Mesendoderm (in vitro differentiated cells): ENCODE measurements around the gene ATAD1.
"Not testable (repeated sequence)": the region's sequence is repeated elsewhere in the genome, so short reads cannot be mapped to it uniquely, and the experiment has no call there.

Experiments used
- DNase-seq: peaks from one replicate; pipeline ENCODE4 v3.0.0; 2013
- H2AK5ac ChIP-seq: 2 replicates; pipeline ENCODE4 v1.6.1; 2013; ENCODE audit warnings: low read length, inconsistent platforms
- H2BK120ac ChIP-seq: 2 replicates; pipeline ENCODE4 v1.6.1; 2013; ENCODE audit warnings: low read depth, mild to moderate bottlenecking, low read length, moderate library complexity, mixed read lengths
- H2BK15ac ChIP-seq: replicated peaks from 2 replicates; pipeline ENCODE4 v1.6.1; 2013; ENCODE audit warnings: low read depth, mild to moderate bottlenecking, moderate library complexity
- H2BK5ac ChIP-seq: 2 replicates; pipeline ENCODE4 v1.6.1; 2013; ENCODE audit warnings: low read length, inconsistent platforms
- H3K18ac ChIP-seq: 2 replicates; pipeline ENCODE4 v1.6.1; 2013; ENCODE audit warnings: mild to moderate bottlenecking, low read length, mixed read lengths
- H3K23ac ChIP-seq: one replicate; pipeline ENCODE4 v1.6.1; 2013; ENCODE audit warnings: low read length
- H3K27ac ChIP-seq: 2 replicates; pipeline ENCODE4 v1.5.1; 2013; ENCODE audit warnings: low read depth, mild to moderate bottlenecking, inconsistent platforms, low read length, moderate library complexity
- H3K27me3 ChIP-seq: 2 replicates; pipeline ENCODE4 v1.6.1; 2013; ENCODE audit warnings: low read length, control low read depth, mild to moderate bottlenecking, inconsistent platforms; ENCODE audit not compliant: insufficient read depth, poor library complexity
- H3K36me3 ChIP-seq: 2 replicates; pipeline ENCODE4 v1.6.1; 2013; ENCODE audit warnings: low read length, inconsistent platforms; ENCODE audit not compliant: control insufficient read depth, insufficient read depth
- H3K4ac ChIP-seq: one replicate; pipeline ENCODE4 v1.6.1; 2013; ENCODE audit warnings: low read depth, mild to moderate bottlenecking, low read length, moderate library complexity
- H3K4me1 ChIP-seq: 2 replicates; pipeline ENCODE4 v1.6.1; 2013; ENCODE audit warnings: low read depth, low read length, inconsistent platforms; ENCODE audit not compliant: control insufficient read depth
- H3K4me2 ChIP-seq: 2 replicates; pipeline ENCODE4 v1.6.1; 2013; ENCODE audit warnings: low read length
- H3K4me3 ChIP-seq: 2 replicates; pipeline ENCODE4 v1.5.1; 2013; ENCODE audit warnings: mild to moderate bottlenecking, low read length
- H3K56ac ChIP-seq: one replicate; pipeline ENCODE4 v1.6.1; 2013; ENCODE audit warnings: low read length
- H3K79me1 ChIP-seq: 2 replicates; pipeline ENCODE4 v1.6.1; 2013; ENCODE audit warnings: low read length, inconsistent platforms
- H3K79me2 ChIP-seq: 2 replicates; pipeline ENCODE4 v1.6.1; 2013; ENCODE audit warnings: mild to moderate bottlenecking, low read length; ENCODE audit not compliant: control insufficient read depth, insufficient read depth
- H3K9ac ChIP-seq: 2 replicates; pipeline ENCODE4 v1.6.1; 2013; ENCODE audit warnings: low read length, inconsistent platforms
- H4K5ac ChIP-seq: one replicate; pipeline ENCODE4 v1.6.1; 2013; ENCODE audit warnings: low read length
- H4K8ac ChIP-seq: one replicate; pipeline ENCODE4 v1.6.1; 2013; ENCODE audit warnings: low read depth, mild to moderate bottlenecking, control low read depth, low read length, moderate library complexity
- WGBS: extraction: QIAGEN DNeasy Blood & Tissue Kit; methylation state at CpG from one replicate; pipeline ENCODE4 v1.1.7; 2013; ENCODE audit warnings: low lambda C conversion rate, missing lambda C conversion rate; ENCODE audit not compliant: insufficient coverage; ENCODE audit errors: extremely low coverage; 5-methylcytosine and 5-hydroxymethylcytosine counted together

The ATAD1 gene

GRCh38 chr10:87752566-87752965, 65.5 kb downstream of the ATAD1 start:
- Histone ChIP-seq H3K23ac (no peak overlapping the region), H3K79me1 (no peaks in the 10 kb centered on the region), H2BK5ac (no peak overlapping the region), H2BK15ac (no peak overlapping the region), H3K4me2 (no peak overlapping the region), H4K8ac (no peak overlapping the region), H3K79me2 (no peaks in the 10 kb centered on the region), H3K36me3 (no peaks in the 10 kb centered on the region), H3K18ac (no peak overlapping the region), H3K27ac (no peak overlapping the region), H2AK5ac (no peak overlapping the region), H3K9ac (no peak overlapping the region), H3K4me3 (no peak overlapping the region), H3K56ac (no peak overlapping the region), H3K4me1 (no peaks in the 10 kb centered on the region), H4K5ac (no peak overlapping the region), H3K27me3 (no peaks in the 10 kb centered on the region), H3K4ac (no peak overlapping the region), H2BK120ac (no peak overlapping the region)
- no peak for DNase-seq
- WGBS, result no CpG with 5 or more reads among the region's 2 CpGs

- Histone ChIP-seq H3K4ac (no peak overlapping the region), H3K79me2 (no peaks in the 10 kb centered on the region), H3K4me2 (no peak overlapping the region), H2BK5ac (no peak overlapping the region), H2BK120ac (no peak overlapping the region), H3K27ac (no peak overlapping the region), H3K9ac (no peak overlapping the region), H3K4me3 (no peak overlapping the region), H3K79me1 (no peaks in the 10 kb centered on the region), H3K18ac (no peak overlapping the region), H3K36me3 (no peaks in the 10 kb centered on the region), H3K23ac (no peak overlapping the region), H3K27me3 (no peaks in the 10 kb centered on the region), H2BK15ac (no peak overlapping the region), H4K5ac (no peak overlapping the region), H3K56ac (no peak overlapping the region), H4K8ac (no peak overlapping the region), H2AK5ac (no peak overlapping the region), H3K4me1 (no peaks in the 10 kb centered on the region)
- no peak for DNase-seq
- WGBS, result no CpG with 5 or more reads among the region's 2 CpGs
These were observed 66.8 kb downstream of the ATAD1 start for GRCh38 chr10:87751274-87751673.

GRCh38 chr10:87750817-87751216, 67.2 kb downstream of the ATAD1 start:
- Histone ChIP-seq H3K23ac (no peak overlapping the region), H2AK5ac (no peak overlapping the region), H3K4me3 (no peak overlapping the region), H2BK120ac (no peak overlapping the region), H3K79me2 (no peaks in the 10 kb centered on the region), H3K4ac (no peak overlapping the region), H4K5ac (no peak overlapping the region), H4K8ac (no peak overlapping the region), H3K27me3 (no peaks in the 10 kb centered on the region), H3K56ac (no peak overlapping the region), H2BK5ac (no peak overlapping the region), H3K79me1 (no peaks in the 10 kb centered on the region), H3K27ac (no peak overlapping the region), H3K18ac (no peak overlapping the region), H3K9ac (no peak overlapping the region), H3K4me2 (no peak overlapping the region), H3K36me3 (no peaks in the 10 kb centered on the region), H2BK15ac (no peak overlapping the region), H3K4me1 (no peaks in the 10 kb centered on the region)
- no peak for DNase-seq

- no CpG with 5 or more reads among the region's 5 CpGs for WGBS
- Histone ChIP-seq H3K27ac (no peak overlapping the region), H2BK15ac (no peak overlapping the region)
These were observed 67.9 kb downstream of the ATAD1 start for GRCh38 chr10:87750001-87750671.

GRCh38 chr10:87748244-87748643, 69.8 kb downstream of the ATAD1 start:
- H2BK15ac ChIP-seq, DNase-seq, H3K23ac ChIP-seq, H3K36me3 ChIP-seq, H2BK5ac ChIP-seq, H3K4me3 ChIP-seq, H3K56ac ChIP-seq, H3K79me2 ChIP-seq, H3K4me2 ChIP-seq, H3K27me3 ChIP-seq, H3K9ac ChIP-seq, H2AK5ac ChIP-seq, H4K5ac ChIP-seq, H3K79me1 ChIP-seq, H4K8ac ChIP-seq, H2BK120ac ChIP-seq, H3K4me1 ChIP-seq, H3K27ac ChIP-seq, H3K18ac ChIP-seq, H3K4ac ChIP-seq: not testable (repeated sequence)
- no CpG with 5 or more reads among the region's 4 CpGs for WGBS

More at GRCh38 chr10:87750001-87750671, 67.9 kb downstream of the ATAD1 start:
- no peak overlapping the region for H4K5ac ChIP-seq
- no peak overlapping the region for H2BK5ac ChIP-seq
- no peaks in the 10 kb centered on the region for H3K79me2 ChIP-seq
- no peak overlapping the region for H2BK120ac ChIP-seq
- H3K4me2 ChIP-seq, result no peak overlapping the region
- H3K18ac ChIP-seq, result no peak overlapping the region
- DNase-seq, result peak; percentile 66
- H3K9ac ChIP-seq, result no peak overlapping the region
- no peak overlapping the region for H3K56ac ChIP-seq
- no peak overlapping the region for H3K4ac ChIP-seq
- no peak overlapping the region for H3K23ac ChIP-seq
- no peaks in the 10 kb centered on the region for H3K79me1 ChIP-seq
- H3K4me3 ChIP-seq, result no peak overlapping the region
- H3K27me3 ChIP-seq, result no peaks in the 10 kb centered on the region
- H2AK5ac ChIP-seq, result no peak overlapping the region
- H4K8ac ChIP-seq, result no peak overlapping the region
- no peaks in the 10 kb centered on the region for H3K4me1 ChIP-seq
- no peaks in the 10 kb centered on the region for H3K36me3 ChIP-seq

- WGBS, result no CpG with 5 or more reads among the region's 4 CpGs
- Histone ChIP-seq H3K4ac (no peak overlapping the region), H3K27ac (no peak overlapping the region), H2BK5ac (no peak overlapping the region), H3K18ac (no peak overlapping the region), H2AK5ac (no peak overlapping the region), H3K56ac (no peak overlapping the region), H3K27me3 (no peaks in the 10 kb centered on the region), H3K36me3 (no peaks in the 10 kb centered on the region), H3K4me3 (no peak overlapping the region), H4K8ac (no peak overlapping the region), H3K79me2 (no peaks in the 10 kb centered on the region), H3K9ac (no peak overlapping the region), H3K23ac (no peak overlapping the region), H2BK15ac (no peak overlapping the region), H3K4me2 (no peak overlapping the region), H3K79me1 (no peaks in the 10 kb centered on the region), H2BK120ac (no peak overlapping the region), H3K4me1 (no peaks in the 10 kb centered on the region), H4K5ac (no peak overlapping the region)
- no peak for DNase-seq
These were observed 71.1 kb downstream of the ATAD1 start for GRCh38 chr10:87746911-87747310.
